ENCODE data around the gene S1PR4. TPM values are rescaled to one million over a fixed set of nuclear protein-coding genes. Genes with fewer than 3 reads are reported as not detected.
A peak's percentile ranks its signal among the peaks of the same experiment; 100 is the strongest.

The S1PR4 gene
- polyA plus RNA-seq, 1 experiment, result not detected

DNA sequence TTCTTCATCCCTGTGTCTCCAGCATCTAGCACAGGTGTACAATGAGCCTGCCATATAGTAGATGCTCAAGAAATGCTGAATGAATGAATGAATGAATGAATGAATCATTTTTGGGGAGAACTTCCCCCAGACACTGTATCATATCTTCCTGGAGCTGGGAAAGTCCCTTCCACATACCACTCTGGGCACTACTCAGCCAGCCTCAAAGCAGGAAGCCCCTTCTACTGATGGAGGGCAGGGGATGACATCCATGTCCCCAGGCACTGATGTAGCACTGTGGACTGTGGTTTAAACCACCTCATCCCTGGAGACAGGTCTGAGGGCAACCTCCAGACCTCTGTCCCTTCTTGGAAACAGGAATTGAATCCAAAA, 37.9 kb upstream of the S1PR4 start:
- ChIA-PET CTCF (interaction anchor here (0.8 to 2.5 kb wide), 2 partner anchors 12 to 37 kb away, joined by 4 to 13 read pairs; no protein-coding TSS in a partner anchor), POLR2A (no interaction called here)
- no peak overlapping the region for H3K27ac ChIP-seq (ENCODE audit: low read depth, low read length)
- no peak for DNase-seq (ENCODE audit: low read depth, low spot score)
- H3K9me3 ChIP-seq (ENCODE audit: control insufficient read depth, insufficient read depth, low read length), result peaks cover 5% of the 10 kb centered on the region; the same call in 1 of the 2 replicates
- no peak overlapping the region for H3K4me3 ChIP-seq (ENCODE audit: low read depth, low read length)
- H3K27me3 ChIP-seq (ENCODE audit: control insufficient read depth, insufficient read depth, low read length), result no peaks in the 10 kb centered on the region
- TF ChIP-seq, protein P1, sequence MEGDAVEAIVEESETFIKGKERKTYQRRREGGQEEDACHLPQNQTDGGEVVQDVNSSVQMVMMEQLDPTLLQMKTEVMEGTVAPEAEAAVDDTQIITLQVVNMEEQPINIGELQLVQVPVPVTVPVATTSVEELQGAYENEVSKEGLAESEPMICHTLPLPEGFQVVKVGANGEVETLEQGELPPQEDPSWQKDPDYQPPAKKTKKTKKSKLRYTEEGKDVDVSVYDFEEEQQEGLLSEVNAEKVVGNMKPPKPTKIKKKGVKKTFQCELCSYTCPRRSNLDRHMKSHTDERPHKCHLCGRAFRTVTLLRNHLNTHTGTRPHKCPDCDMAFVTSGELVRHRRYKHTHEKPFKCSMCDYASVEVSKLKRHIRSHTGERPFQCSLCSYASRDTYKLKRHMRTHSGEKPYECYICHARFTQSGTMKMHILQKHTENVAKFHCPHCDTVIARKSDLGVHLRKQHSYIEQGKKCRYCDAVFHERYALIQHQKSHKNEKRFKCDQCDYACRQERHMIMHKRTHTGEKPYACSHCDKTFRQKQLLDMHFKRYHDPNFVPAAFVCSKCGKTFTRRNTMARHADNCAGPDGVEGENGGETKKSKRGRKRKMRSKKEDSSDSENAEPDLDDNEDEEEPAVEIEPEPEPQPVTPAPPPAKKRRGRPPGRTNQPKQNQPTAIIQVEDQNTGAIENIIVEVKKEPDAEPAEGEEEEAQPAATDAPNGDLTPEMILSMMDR (IDR thresholded peaks at IDR 0.05; ENCODE audit: low read depth, low read length), result no peak

DNA sequence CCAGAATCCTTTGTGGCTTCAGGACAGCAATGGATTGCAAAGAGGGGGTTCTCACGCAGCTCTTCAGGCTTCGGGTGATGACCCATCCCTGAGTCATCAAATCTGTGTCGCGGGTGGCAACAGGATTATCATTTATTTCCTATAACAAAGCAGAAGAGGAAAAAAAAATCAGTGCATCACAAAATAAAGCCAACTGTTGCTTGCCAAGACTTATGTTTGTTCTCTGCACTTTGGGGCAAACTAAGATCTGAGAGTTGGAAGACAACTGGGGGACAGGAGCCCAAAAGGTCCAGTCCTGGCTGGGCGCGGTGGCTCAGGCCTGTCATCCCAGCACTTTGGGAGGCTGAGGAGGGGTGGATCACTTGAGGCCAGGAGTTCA, 36.3 kb upstream of the S1PR4 start:
- H3K9me3 ChIP-seq (ENCODE audit: control insufficient read depth, insufficient read depth, low read length), result peaks cover 5% of the 10 kb centered on the region; the same call in 1 of the 2 replicates
- peak; percentile 42 for DNase-seq (ENCODE audit: low read depth, low spot score)
- no peaks in the 10 kb centered on the region for H3K27me3 ChIP-seq (ENCODE audit: control insufficient read depth, insufficient read depth, low read length)
- no peak overlapping the region for H3K4me3 ChIP-seq (ENCODE audit: low read depth, low read length)
- peak overlapping the region; percentile 91 for H3K27ac ChIP-seq (ENCODE audit: low read depth, low read length)
- TF ChIP-seq, protein P1 (IDR thresholded peaks at IDR 0.05; ENCODE audit: low read depth, low read length), result no peak
- ChIA-PET POLR2A (interaction anchor here (1.0 kb wide), 1 partner anchor 10 kb away, joined by 29 read pairs; no protein-coding TSS in a partner anchor), CTCF (interaction anchor here (0.6 to 2.7 kb wide), 6 partner anchors 13 to 192 kb away, joined by 3 to 13 read pairs (median 4); no protein-coding TSS in a partner anchor)

DNA sequence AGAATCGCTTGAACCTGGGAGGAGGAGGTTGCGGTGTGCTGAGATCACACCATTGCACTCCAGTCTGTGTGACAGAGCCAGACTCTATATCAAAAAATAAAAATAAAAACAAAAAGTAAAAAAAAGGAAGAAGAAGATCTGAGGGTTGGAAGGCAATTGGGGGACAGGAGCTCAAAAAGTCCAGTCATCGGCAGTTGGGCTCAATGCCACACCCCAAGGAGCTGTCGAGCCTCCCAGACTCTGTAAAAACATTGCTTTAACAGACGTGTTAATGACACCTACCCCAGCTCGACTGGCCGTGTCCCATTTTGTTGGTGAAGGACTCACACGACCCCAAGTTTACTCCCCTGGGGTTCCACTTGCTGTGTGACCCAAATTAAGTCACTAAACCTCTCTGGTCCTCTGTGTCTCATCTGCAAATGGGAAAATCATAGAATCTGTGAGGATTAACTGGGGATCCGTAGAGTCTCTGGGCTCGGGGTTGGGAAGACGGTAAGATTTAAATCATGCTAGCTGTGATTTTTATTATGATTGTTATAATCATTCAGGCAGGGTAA, 35.7 kb upstream of the S1PR4 start:
- Histone ChIP-seq H3K4me3 (ENCODE audit: low read depth, low read length) (no peak overlapping the region), H3K27me3 (ENCODE audit: control insufficient read depth, insufficient read depth, low read length) (no peaks in the 10 kb centered on the region), H3K27ac (ENCODE audit: low read depth, low read length) (no peak overlapping the region), H3K9me3 (ENCODE audit: control insufficient read depth, insufficient read depth, low read length) (peaks cover 5% of the 10 kb centered on the region; the same call in 1 of the 2 replicates)
- CTCF ChIA-PET, result interaction anchor here (0.6 to 2.7 kb wide), 4 partner anchors 13 to 80 kb away, joined by 3 to 13 read pairs (median 5); no protein-coding TSS in a partner anchor
- POLR2A ChIA-PET, result no interaction called here
- TF ChIP-seq, protein P1 (IDR thresholded peaks at IDR 0.05; ENCODE audit: low read depth, low read length), result no peak
- no peak for DNase-seq (ENCODE audit: low read depth, low spot score)

DNA sequence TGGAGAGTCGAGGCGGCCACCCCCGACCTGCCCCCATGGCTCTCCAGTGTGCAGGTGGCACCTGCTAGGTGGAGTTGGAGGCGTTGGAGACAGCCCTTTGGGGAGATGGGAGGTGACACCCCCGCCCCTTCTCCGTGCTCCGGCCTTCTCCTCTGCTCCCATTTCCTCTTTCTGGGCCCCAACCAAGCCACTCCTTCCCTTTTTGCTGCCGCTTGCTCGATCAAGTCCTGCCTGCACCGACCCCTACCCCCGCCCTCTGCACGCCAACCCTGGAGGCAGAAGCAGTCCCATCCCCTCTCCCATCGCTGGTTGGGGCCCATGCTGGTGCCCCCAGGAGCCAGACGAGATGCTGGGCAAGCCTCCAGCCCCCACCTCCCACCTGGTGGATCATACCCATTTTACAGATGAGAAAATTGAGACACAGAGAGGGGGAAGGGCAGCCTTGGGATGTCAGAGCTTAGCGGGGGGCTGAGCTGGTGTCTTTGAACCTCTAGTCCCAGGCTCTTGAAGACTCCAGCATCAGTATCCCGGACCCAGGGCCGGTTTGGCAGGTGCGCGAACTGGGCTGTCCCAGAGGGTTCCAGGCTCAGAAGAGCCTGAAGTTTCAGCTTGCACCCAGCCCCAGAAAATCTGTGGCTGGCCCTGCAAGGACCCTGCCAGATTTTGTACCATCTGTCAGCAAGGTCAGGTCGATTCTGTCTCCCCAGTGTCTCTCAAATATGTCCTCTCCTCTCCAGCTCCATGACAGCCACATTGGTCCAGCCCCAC, 32.5 kb upstream of the S1PR4 start:
- H3K4me3 ChIP-seq (ENCODE audit: low read depth, low read length), result no peak overlapping the region
- ChIA-PET CTCF (interaction anchor here (0.5 to 1.7 kb wide), 4 partner anchors 9 to 171 kb away, joined by 3 to 5 read pairs (median 3); no protein-coding TSS in a partner anchor), POLR2A (no interaction called here)
- no peaks in the 10 kb centered on the region; the same call in 1 of the 2 replicates for H3K9me3 ChIP-seq (ENCODE audit: control insufficient read depth, insufficient read depth, low read length)
- TF ChIP-seq, protein P1 (IDR thresholded peaks at IDR 0.05; ENCODE audit: low read depth, low read length), result no peak
- no peaks in the 10 kb centered on the region for H3K27me3 ChIP-seq (ENCODE audit: control insufficient read depth, insufficient read depth, low read length)
- DNase-seq (ENCODE audit: low read depth, low spot score), result no peak
- H3K27ac ChIP-seq (ENCODE audit: low read depth, low read length), result no peak overlapping the region

DNA sequence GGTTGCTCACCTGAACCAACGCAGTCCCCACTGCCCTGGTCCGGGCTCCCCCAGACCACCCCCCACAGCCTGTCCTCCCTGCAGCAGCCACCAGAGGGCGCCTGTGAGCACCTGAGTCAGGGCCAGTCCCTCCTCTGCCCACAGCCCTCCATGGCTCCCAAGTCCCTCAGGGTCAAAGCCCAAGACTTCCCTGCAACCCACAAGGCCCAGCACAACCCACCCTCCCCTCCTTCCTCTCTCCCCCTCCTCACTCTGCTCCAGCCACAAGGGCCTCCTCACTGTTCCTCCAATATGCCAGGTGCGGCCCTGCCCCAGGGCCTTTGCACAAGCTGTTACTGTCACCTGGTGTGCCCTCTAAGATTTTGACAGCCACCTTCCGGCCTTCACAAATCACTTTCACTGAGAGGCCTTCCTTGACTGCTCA, 31.9 kb upstream of the S1PR4 start:
- Histone ChIP-seq H3K4me3 (ENCODE audit: low read depth, low read length) (no peak overlapping the region), H3K9me3 (ENCODE audit: control insufficient read depth, insufficient read depth, low read length) (peaks cover 2% of the 10 kb centered on the region; the same call in 1 of the 2 replicates), H3K27me3 (ENCODE audit: control insufficient read depth, insufficient read depth, low read length) (no peaks in the 10 kb centered on the region), H3K27ac (ENCODE audit: low read depth, low read length) (no peak overlapping the region)
- no peak for DNase-seq (ENCODE audit: low read depth, low spot score)
- TF ChIP-seq, protein P1 (IDR thresholded peaks at IDR 0.05; ENCODE audit: low read depth, low read length), result peak; percentile 69
- CTCF ChIA-PET, result interaction anchor here (0.5 to 1.7 kb wide), 4 partner anchors 9 to 171 kb away, joined by 3 to 5 read pairs (median 3); no protein-coding TSS in a partner anchor
- POLR2A ChIA-PET, result no interaction called here

All from AG04450 (cell line).